GM12892 (cell line): ENCODE measurements around the gene TVP23A. TPM values are rescaled to one million over a fixed set of nuclear protein-coding genes. Genes with fewer than 3 reads are reported as not detected.

Source experiments
- DNase-seq: peaks from one replicate; pipeline ENCODE4 v3.0.0; 2011; ENCODE audit not compliant: insufficient read length
- FAIRE-seq: peaks from 2 replicates; lab custom pipeline; 2011; peaks lifted over from hg19 to GRCh38; lab: Jason Lieb, UNC
- POLR2A ChIP-seq: IDR thresholded peaks from 2 replicates; pipeline ENCODE4 v1.6.1; 2011; ENCODE audit warnings: low read depth, low read length, control low read depth
- POLR2AphosphoS5 ChIP-seq: IDR thresholded peaks from 2 replicates; pipeline ENCODE4 v1.6.1; 2011; ENCODE audit warnings: low read depth, low read length, control low read depth
- TAF1 ChIP-seq: IDR thresholded peaks from 2 replicates; pipeline ENCODE4 v1.6.1; 2011; ENCODE audit warnings: low read depth, mild to moderate bottlenecking, control low read depth, low read length, borderline replicate concordance
- polyA plus RNA-seq: library from polyadenylated mRNA; unstranded; fragments of >200 nt; gene quantifications from one replicate; pipeline ENCODE4 v1.2.1, GENCODE V29; 2012; ENCODE audit warnings: missing spikeins, inconsistent platforms; ENCODE audit not compliant: missing spikeins

The TVP23A gene
- 20.1 TPM for polyA plus RNA-seq

GRCh38 chr16:10817963-10818941 lies at the start of gene TVP23A:
TVP23A (minus strand) TSS chr16:10818794; CDS start chr16:10818493, 301 bp downstream.
- FAIRE-seq = no peak
- TF ChIP-seq POLR2A (no peak), POLR2AphosphoS5 (no peak)
- DNase-seq = no peak

DNA sequence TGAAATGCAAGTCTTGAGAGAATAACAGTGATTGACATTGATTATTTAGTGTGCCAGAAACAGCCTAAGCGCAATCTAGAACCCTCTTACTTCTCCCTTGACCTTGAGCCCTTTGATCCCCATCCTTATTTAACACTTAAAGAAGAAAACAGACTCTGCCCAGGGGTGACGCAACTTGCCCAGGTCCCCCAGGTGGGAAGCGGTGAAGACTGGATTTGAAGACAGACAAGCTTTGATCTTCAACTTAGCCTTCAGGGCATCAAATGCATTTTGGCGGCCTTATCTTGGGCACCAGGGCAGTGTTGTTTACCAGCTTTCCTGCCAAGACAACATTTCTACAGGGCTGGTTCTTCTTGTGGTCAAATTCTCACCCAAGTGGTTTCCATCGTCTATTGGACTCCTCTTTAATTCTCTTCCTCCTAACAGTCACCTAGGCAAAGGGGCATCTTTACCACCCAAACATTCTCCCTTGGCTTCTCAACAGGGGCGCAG lies 49.6 kb upstream of the TVP23A start:
- no peak for TF ChIP-seq POLR2AphosphoS5
- no peak for TF ChIP-seq POLR2A
- TF ChIP-seq TAF1 = no peak
- peak; percentile 33 for FAIRE-seq
- DNase-seq = no peak

- DNase-seq (no peak), FAIRE-seq (peak; percentile 14)
- TF ChIP-seq POLR2A (no peak), TAF1 (no peak), POLR2AphosphoS5 (no peak)
Observed at GRCh38 chr16:10867199-10867598, 48.6 kb upstream of the TVP23A start.

GRCh38 chr16:10865991-10866966 lies 47.7 kb upstream of the TVP23A start:
- FAIRE-seq (no peak), DNase-seq (no peak)
- TF ChIP-seq POLR2A = no peak
- no peak for TF ChIP-seq TAF1

GRCh38 chr16:10862438-10862837 lies 43.8 kb upstream of the TVP23A start:
- DNase-seq (no peak), FAIRE-seq (no peak)
- TF ChIP-seq TAF1 (no peak), POLR2AphosphoS5 (no peak), POLR2A (no peak)

GRCh38 chr16:10859658-10860057 lies 41.1 kb upstream of the TVP23A start:
- FAIRE-seq = no peak

GRCh38 chr16:10859020-10859419 lies 40.4 kb upstream of the TVP23A start:
- FAIRE-seq (no peak), DNase-seq (no peak)
- TF ChIP-seq POLR2AphosphoS5 = no peak
- no peak for TF ChIP-seq TAF1
- TF ChIP-seq POLR2A = no peak

More at GRCh38 chr16:10859658-10860057, 41.1 kb upstream of the TVP23A start:
- no peak for DNase-seq
- TF ChIP-seq POLR2AphosphoS5 (no peak), POLR2A (no peak), TAF1 (no peak)

GRCh38 chr16:10858203-10858602 lies 39.6 kb upstream of the TVP23A start:
- FAIRE-seq = no peak
- no peak for DNase-seq
- TF ChIP-seq TAF1 = no peak
- TF ChIP-seq POLR2AphosphoS5 = no peak
- no peak for TF ChIP-seq POLR2A

DNA sequence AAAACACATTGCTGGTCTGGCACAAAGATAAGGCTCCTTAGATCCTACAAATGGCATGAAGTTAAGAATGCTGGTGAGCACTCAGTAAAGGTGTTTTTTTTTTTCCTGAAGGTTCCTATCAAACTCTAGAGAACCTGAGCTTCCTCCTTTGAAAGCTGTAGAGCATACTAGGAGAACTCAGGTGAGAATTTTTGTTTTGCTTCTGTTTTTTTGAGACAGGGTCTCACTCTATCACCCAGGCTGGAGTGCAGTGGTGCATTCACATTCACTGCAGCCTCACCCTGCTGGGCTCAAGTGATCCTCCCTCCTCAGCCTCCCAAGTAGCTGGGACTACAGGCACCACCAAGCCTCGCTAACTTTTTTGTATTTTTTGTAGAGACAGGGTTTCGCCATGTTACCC lies 37.4 kb upstream of the TVP23A start:
- DNase-seq (no peak), FAIRE-seq (no peak)
- no peak for TF ChIP-seq TAF1
- TF ChIP-seq POLR2A = no peak
- no peak for TF ChIP-seq POLR2AphosphoS5

- TF ChIP-seq POLR2AphosphoS5 = no peak
- FAIRE-seq (no peak), DNase-seq (no peak)
Observed at GRCh38 chr16:10852948-10853347, 34.4 kb upstream of the TVP23A start.

- DNase-seq (no peak), FAIRE-seq (no peak)
- TF ChIP-seq POLR2A (no peak), TAF1 (no peak)
Observed at GRCh38 chr16:10852286-10852685, 33.7 kb upstream of the TVP23A start.
